H9 (cell line): Measurements from ENCODE around the gene TMEM120B. TPM values are rescaled to one million over a fixed set of nuclear protein-coding genes. Genes with fewer than 3 reads are reported as not detected.

Experiments used
- DNase-seq: peaks from one replicate; pipeline ENCODE4 v3.0.0-alpha.2; 2017
- H2AFZ ChIP-seq: one replicate; pipeline ENCODE4 v1.6.1; 2013; ENCODE audit warnings: mild to moderate bottlenecking, low read length, control low read depth, moderate library complexity
- H2AK5ac ChIP-seq: 2 replicates; pipeline ENCODE4 v1.6.1; 2013; ENCODE audit warnings: low read length, control low read depth, mixed read lengths; ENCODE audit not compliant: insufficient read length
- H2BK120ac ChIP-seq: one replicate; pipeline ENCODE4 v1.6.1; 2013; ENCODE audit warnings: low read depth, mild to moderate bottlenecking, low read length, control low read depth, inconsistent platforms; ENCODE audit not compliant: poor library complexity, severe bottlenecking
- H2BK12ac ChIP-seq: 2 replicates; pipeline ENCODE4 v1.6.1; 2013; ENCODE audit warnings: low read length, control low read depth, mixed read lengths, low read depth; ENCODE audit not compliant: insufficient read length
- H2BK15ac ChIP-seq: 2 replicates; pipeline ENCODE4 v1.6.1; 2013; ENCODE audit warnings: low read depth, low read length, control low read depth
- H2BK20ac ChIP-seq: one replicate; pipeline ENCODE4 v1.6.1; 2013; ENCODE audit warnings: low read depth, mild to moderate bottlenecking, low read length, control low read depth, inconsistent platforms; ENCODE audit not compliant: poor library complexity, severe bottlenecking
- H2BK5ac ChIP-seq: 2 replicates; pipeline ENCODE4 v1.6.1; 2013; ENCODE audit warnings: low read length, control low read depth, mixed read lengths; ENCODE audit not compliant: insufficient read length
- H3K14ac ChIP-seq: 2 replicates; pipeline ENCODE4 v1.6.1; 2013; ENCODE audit warnings: low read length, control low read depth; ENCODE audit not compliant: insufficient read depth
- H3K18ac ChIP-seq: 2 replicates; pipeline ENCODE4 v1.6.1; 2013; ENCODE audit warnings: low read depth, mild to moderate bottlenecking, mixed read lengths, low read length, control low read depth; ENCODE audit not compliant: insufficient read length
- H3K23ac ChIP-seq: 2 replicates; pipeline ENCODE4 v1.6.1; 2013; ENCODE audit warnings: low read length, control low read depth, mixed read lengths, low read depth; ENCODE audit not compliant: insufficient read length
- H3K23me2 ChIP-seq: 2 replicates; pipeline ENCODE4 v1.6.1; 2013; ENCODE audit warnings: low read depth, mild to moderate bottlenecking, mixed read lengths, low read length, control low read depth; ENCODE audit not compliant: insufficient read length, poor library complexity, severe bottlenecking
- H3K27ac ChIP-seq: 2 replicates; pipeline ENCODE4 v1.5.1; 2013; ENCODE audit warnings: low read length, control low read depth, mixed read lengths, low read depth; ENCODE audit not compliant: insufficient read length
- H3K27me3 ChIP-seq: 2 replicates; pipeline ENCODE4 v1.6.1; 2013; ENCODE audit warnings: low read length, control low read depth, inconsistent platforms; ENCODE audit not compliant: insufficient read depth
- H3K4ac ChIP-seq: 2 replicates; pipeline ENCODE4 v1.6.1; 2013; ENCODE audit warnings: low read depth, mild to moderate bottlenecking, control low read depth, inconsistent platforms, low read length, moderate library complexity
- H3K4me1 ChIP-seq: 2 replicates; pipeline ENCODE4 v1.6.1; 2013; ENCODE audit warnings: low read length, control low read depth, inconsistent platforms; ENCODE audit not compliant: insufficient read depth
- H3K4me2 ChIP-seq: 2 replicates; pipeline ENCODE4 v1.6.1; 2013; ENCODE audit warnings: low read length, control low read depth, mixed read lengths; ENCODE audit not compliant: insufficient read length, insufficient read depth
- H3K56ac ChIP-seq: 2 replicates; pipeline ENCODE4 v1.6.1; 2013; ENCODE audit warnings: low read depth, mild to moderate bottlenecking, mixed read lengths, low read length, control low read depth; ENCODE audit not compliant: insufficient read length
- H3K79me1 ChIP-seq: 2 replicates; pipeline ENCODE4 v1.6.1; 2013; ENCODE audit warnings: low read depth, mild to moderate bottlenecking, moderate library complexity, low read length, control low read depth, inconsistent platforms; ENCODE audit not compliant: insufficient read depth, poor library complexity, severe bottlenecking
- H3K79me2 ChIP-seq: 2 replicates; pipeline ENCODE4 v1.6.1; 2013; ENCODE audit warnings: low read length, control low read depth, inconsistent platforms; ENCODE audit not compliant: insufficient read depth
- H3K9ac ChIP-seq: 2 replicates; pipeline ENCODE4 v1.6.1; 2013; ENCODE audit warnings: low read length, control low read depth, mixed read lengths; ENCODE audit not compliant: insufficient read length; ENCODE audit errors: extremely low read depth
- H3K9me3 ChIP-seq: one replicate; pipeline ENCODE4 v1.6.1; 2013; ENCODE audit warnings: low read depth, low read length, inconsistent platforms; ENCODE audit not compliant: control insufficient read depth
- H3T11ph ChIP-seq: one replicate; pipeline ENCODE4 v1.6.1; 2013; ENCODE audit warnings: mild to moderate bottlenecking, low read length, control low read depth, inconsistent platforms
- H4K20me1 ChIP-seq: one replicate; pipeline ENCODE4 v1.6.1; 2013; ENCODE audit not compliant: control insufficient read depth, insufficient read length, insufficient read depth
- H4K5ac ChIP-seq: 2 replicates; pipeline ENCODE4 v1.6.1; 2013; ENCODE audit warnings: low read depth, mild to moderate bottlenecking, mixed read lengths, low read length, control low read depth; ENCODE audit not compliant: insufficient read length
- H4K8ac ChIP-seq: replicated peaks from 2 replicates; pipeline ENCODE4 v1.6.1; 2013; ENCODE audit warnings: low read length, control low read depth, mixed read lengths, low read depth; ENCODE audit not compliant: insufficient read length
- H4K91ac ChIP-seq: 2 replicates; pipeline ENCODE4 v1.6.1; 2013; ENCODE audit warnings: low read depth, mild to moderate bottlenecking, moderate library complexity, mixed read lengths, low read length, control low read depth; ENCODE audit not compliant: insufficient read length
- H3K27ac Mint-ChIP-seq, 3 experiments: 2 replicates in 2 of 3; 3 replicates in 1 of 3; pipeline ENCODE4 v1.8.0; 2020 to 2021; ENCODE audit warnings: mixed read lengths in 3 of 3, mild to moderate bottlenecking in 1 of 3, moderate library complexity in 1 of 3
- H3K27me3 Mint-ChIP-seq: 2 replicates; pipeline ENCODE4 v1.8.0; 2021; ENCODE audit warnings: low read depth, mild to moderate bottlenecking, moderate library complexity, mixed read lengths
- H3K36me3 Mint-ChIP-seq, 3 experiments: 2 replicates in 2 of 3; 3 replicates in 1 of 3; pipeline ENCODE4 v1.8.0; 2020 to 2021; ENCODE audit warnings: low read depth in 3 of 3, mixed read lengths in 3 of 3; ENCODE audit not compliant: insufficient read depth in 1 of 3
- H3K4me1 Mint-ChIP-seq, 2 experiments: 2 replicates each; pipeline ENCODE4 v1.8.0; 2020; ENCODE audit warnings: mixed read lengths in 2 of 2
- H3K4me3 Mint-ChIP-seq, 2 experiments: 2 replicates in 1 of 2; 3 replicates in 1 of 2; pipeline ENCODE4 v1.8.0; 2020 to 2021; ENCODE audit warnings: mild to moderate bottlenecking in 2 of 2, mixed read lengths in 2 of 2, moderate library complexity in 1 of 2
- H3K9me3 Mint-ChIP-seq, 2 experiments: 2 replicates in 1 of 2; 3 replicates in 1 of 2; pipeline ENCODE4 v1.8.0; 2020; ENCODE audit warnings: mild to moderate bottlenecking in 2 of 2, mixed read lengths in 2 of 2, moderate library complexity in 1 of 2
- CTCF ChIP-seq: fragments of 200-600 bp; sonication (generic); conservative IDR thresholded peaks from 3 replicates; pipeline ENCODE4 v1.8.0; 2021; ENCODE audit warnings: antibody characterized with exemption, mild to moderate bottlenecking
- WGBS: extraction: QIAGEN DNeasy Blood & Tissue Kit; methylation state at CpG from one replicate; pipeline ENCODE4 v1.1.7; 2013; ENCODE audit warnings: missing lambda C conversion rate, low lambda C conversion rate, mixed read lengths; ENCODE audit not compliant: insufficient read length; ENCODE audit errors: extremely low coverage; 5-methylcytosine and 5-hydroxymethylcytosine counted together
- total RNA-seq: library from RNA; stranded (reverse); gene quantifications from 2 replicates; pipeline ENCODE4 v1.2.1, GENCODE V29; 2021

Gene TMEM120B
- total RNA-seq, 1 experiment from 2014 or later = 25.8 TPM

GRCh38 chr12:121793838-121794533, 81.4 kb downstream of the TMEM120B start:
- TF ChIP-seq CTCF = no peak; the same call in none of the 3 replicates
- peaks cover 9% of the 10 kb centered on the region for H3K23me2 ChIP-seq
- H3T11ph ChIP-seq = no peak overlapping the region
- peak overlapping the region; percentile 92 to 96 (median 96); a peak in 6 of 7 replicates for H3K27ac Mint-ChIP-seq
- no peaks in the 10 kb centered on the region for H3K27me3 ChIP-seq
- H3K4me3 Mint-ChIP-seq = peak overlapping the region; percentile 66 to 80
- peak overlapping the region; percentile 34 for H3K4me2 ChIP-seq
- no peak overlapping the region for H2BK120ac ChIP-seq
- H2BK5ac ChIP-seq = no peak overlapping the region
- no peaks in the 10 kb centered on the region for H3K79me1 ChIP-seq
- H3K9me3 Mint-ChIP-seq = no peaks in the 10 kb centered on the region; a peak in 2 of 5 replicates
- peaks cover 39 to 46% of the 10 kb centered on the region in 2 experiments for H3K4me1 Mint-ChIP-seq
- no peak overlapping the region for H2AK5ac ChIP-seq
- WGBS = no CpG with 5 or more reads among the region's 59 CpGs
- no peak overlapping the region for H2BK12ac ChIP-seq
- no peaks in the 10 kb centered on the region for H4K20me1 ChIP-seq
- no peak overlapping the region for H4K91ac ChIP-seq
- no peaks in the 10 kb centered on the region for H3K9me3 ChIP-seq
- no peaks in the 10 kb centered on the region for H3K79me2 ChIP-seq
- no peak overlapping the region for H4K5ac ChIP-seq
- H3K36me3 Mint-ChIP-seq = peaks cover 11 to 34% (median 24%) of the 10 kb centered on the region in 3 experiments; a peak in 5 of 7 replicates
- H3K4me1 ChIP-seq = peaks cover 4% of the 10 kb centered on the region; the same call in 1 of the 2 replicates
- no peak overlapping the region for H2AFZ ChIP-seq
- H3K23ac ChIP-seq = no peak overlapping the region
- H4K8ac ChIP-seq = no peak overlapping the region
- peaks cover 5% of the 10 kb centered on the region for H3K27me3 Mint-ChIP-seq
- H3K14ac ChIP-seq = no peak overlapping the region
- no peak overlapping the region for H2BK15ac ChIP-seq
- no peak overlapping the region for H2BK20ac ChIP-seq
- no peak overlapping the region for H3K9ac ChIP-seq
- H3K56ac ChIP-seq = no peak overlapping the region
- no peak overlapping the region for H3K27ac ChIP-seq
- DNase-seq = peak; percentile 98
- H3K4ac ChIP-seq = no peak overlapping the region
- peak overlapping the region; percentile 55 for H3K18ac ChIP-seq
